HEK293 (cell line): ENCODE results near the gene CAPNS1.

Experiments used
- CTCF ChIA-PET: fragments of 350-600 bp; formaldehyde crosslinking; extraction: SDS; loops from one replicate; lab custom pipeline; 2021; ENCODE audit warnings: antibody characterized with exemption; lab: Yijun Ruan, JAX
- POLR2A ChIA-PET: fragments of 300-600 bp; formaldehyde crosslinking; extraction: SDS; loops from one replicate; lab custom pipeline; 2020; ENCODE audit warnings: antibody characterized with exemption, inconsistent platforms; lab: Yijun Ruan, JAX
- H3K27ac ChIP-seq: fragments of 200-500 bp; sonication (Bioruptor generic); 2 replicates; pipeline ENCODE4 v1.5.1; 2014; ENCODE audit warnings: low read depth, low read length, control low read depth, inconsistent platforms; ENCODE audit errors: extremely low read depth
- H3K36me3 ChIP-seq, 2 experiments: fragments of 200-500 bp in 1 of 2; sonication (Bioruptor generic) in 1 of 2; 1 replicate in 1 of 2; 2 replicates in 1 of 2; pipeline ENCODE4 v1.5.1; 2014 to 2017; ENCODE audit warnings: inconsistent platforms in 2 of 2, low read length in 2 of 2; ENCODE audit not compliant: control insufficient read depth in 2 of 2, insufficient read depth in 1 of 2
- H3K4me1 ChIP-seq: fragments of 200-500 bp; sonication (Bioruptor generic); 2 replicates; pipeline ENCODE4 v1.5.1; 2014; ENCODE audit warnings: mild to moderate bottlenecking, low read length, inconsistent platforms; ENCODE audit not compliant: control insufficient read depth, insufficient read depth
- H3K4me3 ChIP-seq: 2 replicates; pipeline ENCODE4 v1.5.1; 2011; ENCODE audit warnings: low read depth, mild to moderate bottlenecking, control low read depth, low read length, moderate library complexity
- H3K9me3 ChIP-seq: fragments of 200-500 bp; sonication (Bioruptor generic); 2 replicates; pipeline ENCODE4 v1.5.1; 2014; ENCODE audit warnings: low read depth, low read length, inconsistent platforms; ENCODE audit not compliant: control insufficient read depth, insufficient read depth
- GLIS2 ChIP-seq: fragments of 450-650 bp; formaldehyde crosslinking; IDR thresholded peaks from 2 replicates; pipeline ENCODE4 v1.5.1; 2016; ENCODE audit warnings: missing biosample characterization, missing genetic modification characterization
- INSM2 ChIP-seq: fragments of 450-650 bp; formaldehyde crosslinking; IDR thresholded peaks from 2 replicates; pipeline ENCODE4 v1.5.1; 2016; ENCODE audit warnings: missing biosample characterization, missing genetic modification characterization
- ZFP69B ChIP-seq: fragments of 450-650 bp; formaldehyde crosslinking; IDR thresholded peaks from 2 replicates; pipeline ENCODE4 v1.5.1; 2016; ENCODE audit warnings: missing biosample characterization, missing genetic modification characterization
- ZNF132 ChIP-seq: fragments of 450-650 bp; formaldehyde crosslinking; IDR thresholded peaks from 2 replicates; pipeline ENCODE4 v1.5.1; 2017; ENCODE audit warnings: missing biosample characterization, missing genetic modification characterization, borderline replicate concordance
- ZNF138 ChIP-seq: fragments of 450-650 bp; formaldehyde crosslinking; IDR thresholded peaks from 2 replicates; pipeline ENCODE4 v1.5.1; 2016; ENCODE audit warnings: missing biosample characterization, missing genetic modification characterization, borderline replicate concordance
- ZNF423 ChIP-seq: fragments of 450-650 bp; formaldehyde crosslinking; IDR thresholded peaks from 2 replicates; pipeline ENCODE4 v1.5.1; 2016; ENCODE audit warnings: missing biosample characterization, missing genetic modification characterization
- ZNF473 ChIP-seq: fragments of 450-650 bp; formaldehyde crosslinking; IDR thresholded peaks from 2 replicates; pipeline ENCODE4 v1.5.1; 2017; ENCODE audit warnings: missing biosample characterization, missing genetic modification characterization
- ZNF521 ChIP-seq: fragments of 450-650 bp; formaldehyde crosslinking; IDR thresholded peaks from 2 replicates; pipeline ENCODE4 v1.5.1; 2017; ENCODE audit warnings: missing biosample characterization, mild to moderate bottlenecking, missing genetic modification characterization
- ZNF561 ChIP-seq: fragments of 450-650 bp; IDR thresholded peaks from 2 replicates; pipeline ENCODE4 v1.5.1; 2018; ENCODE audit warnings: missing biosample characterization, missing genetic modification characterization, borderline replicate concordance
- ZNF654 ChIP-seq: fragments of 450-650 bp; formaldehyde crosslinking; IDR thresholded peaks from 2 replicates; pipeline ENCODE4 v1.5.1; 2016; ENCODE audit warnings: low read depth, missing biosample characterization, missing genetic modification characterization
- ZNF664 ChIP-seq: fragments of 450-650 bp; formaldehyde crosslinking; IDR thresholded peaks from 2 replicates; pipeline ENCODE4 v1.5.1; 2016; ENCODE audit warnings: missing biosample characterization, missing genetic modification characterization
- ZSCAN16 ChIP-seq: fragments of 450-650 bp; formaldehyde crosslinking; IDR thresholded peaks from 2 replicates; pipeline ENCODE4 v1.5.1; 2016; ENCODE audit warnings: missing biosample characterization, missing genetic modification characterization

CAPNS1 gene

GRCh38 chr19:36110487-36111199 is 29.2 kb upstream of the CAPNS1 start, which contains the start of gene OVOL3 (continued):
- TF ChIP-seq ZNF423 (tag by site-specific recombination) (no peak), ZSCAN16 (no peak)

- Histone ChIP-seq H3K4me3 (no peak overlapping the region), H3K4me1 (peaks cover 16% of the 10 kb centered on the region), H3K9me3 (no peaks in the 10 kb centered on the region), H3K27ac (no peak overlapping the region), H3K36me3 (peaks cover 32 to 47% of the 10 kb centered on the region in 2 experiments)
- TF ChIP-seq ZFP69B (tag by site-specific recombination) (peak; percentile 59; the same call in 1 of the 2 replicates), ZNF138 (no peak), GLIS2 (tag by site-specific recombination) (peak; percentile 36; the same call in 1 of the 2 replicates)
- ChIA-PET CTCF (interaction anchor here (0.6 to 1.4 kb wide), 5 partner anchors 15 to 409 kb away, joined by 3 to 5 read pairs (median 4); no protein-coding TSS in a partner anchor), POLR2A (no interaction called here)
These were observed 28.7 kb upstream of the CAPNS1 start for GRCh38 chr19:36111200-36111539.

GRCh38 chr19:36112678-36113077 is 27.2 kb upstream of the CAPNS1 start:
- Histone ChIP-seq H3K9me3 (no peaks in the 10 kb centered on the region), H3K4me1 (peaks cover 19% of the 10 kb centered on the region), H3K36me3 (peaks cover 36 to 47% of the 10 kb centered on the region in 2 experiments), H3K4me3 (no peak overlapping the region), H3K27ac (no peak overlapping the region)
- ChIA-PET CTCF (no interaction called here), POLR2A (interaction anchor here (4.5 kb wide), 1 partner anchor 14 kb away, joined by 96 read pairs; no protein-coding TSS in a partner anchor)
- TF ChIP-seq ZFP69B (tag by site-specific recombination), result no peak
- no peak for TF ChIP-seq ZNF132 (tag by site-specific recombination)
- no peak for TF ChIP-seq ZNF654 (tag by site-specific recombination)
- TF ChIP-seq INSM2 (tag by site-specific recombination), result no peak

- TF ChIP-seq ZNF664 (no peak), ZNF561 (tag by site-specific recombination) (no peak), ZNF473 (tag by site-specific recombination) (0 out of 2 replicates have a peak, but pooled peaks have one; percentile 9), ZNF521 (tag by site-specific recombination) (0 out of 2 replicates have a peak, but pooled peaks have one; percentile 25)
- ChIA-PET POLR2A (interaction anchor here (0.5 to 4.5 kb wide), 9 partner anchors 10 to 376 kb away, joined by 3 to 96 read pairs (median 10); partner anchors contain the start of genes THAP8 and ZNF566), CTCF (no interaction called here)
- no peak overlapping the region for H3K27ac ChIP-seq
- H3K36me3 ChIP-seq, result peaks cover 43 to 54% of the 10 kb centered on the region in 2 experiments
- no peaks in the 10 kb centered on the region for H3K9me3 ChIP-seq
- peak overlapping the region; percentile 51; the same call in 1 of the 2 replicates for H3K4me3 ChIP-seq
- peaks cover 19% of the 10 kb centered on the region for H3K4me1 ChIP-seq
These were observed 26.4 kb upstream of the CAPNS1 start for GRCh38 chr19:36113425-36113824.
